Measurements from ENCODE around the gene NDUFB7. TPM values are rescaled to one million over a fixed set of nuclear protein-coding genes. Genes with fewer than 3 reads are reported as not detected.
"Not testable (repeated sequence)": the region's sequence is repeated elsewhere in the genome, so short reads cannot be mapped to it uniquely, and the experiment has no call there.

Gene NDUFB7
- total RNA-seq, 1 donor from 2014 or later = 120 TPM

DNA sequence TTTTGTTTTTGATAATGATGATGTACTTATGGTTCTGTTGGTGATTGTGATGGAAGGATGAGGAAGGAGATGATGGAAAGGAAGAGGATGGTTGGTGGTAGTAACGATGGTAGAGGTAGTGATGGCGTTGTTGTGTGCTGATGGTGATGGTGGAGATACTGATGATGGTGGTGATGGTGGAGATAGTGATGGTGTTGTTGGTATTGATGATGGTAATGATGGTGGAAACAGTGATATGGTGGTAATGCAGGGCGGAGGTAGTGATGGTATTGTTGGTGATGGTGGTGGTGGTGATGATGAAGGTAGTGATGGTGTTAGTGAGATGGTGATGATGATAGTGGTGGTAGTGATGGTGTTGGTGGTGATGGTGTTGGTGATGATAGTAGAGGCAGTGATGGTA, 23.7 kb upstream of the NDUFB7 start:
- no peak for DNase-seq (ENCODE audit: low spot score, unreplicated experiment)
- H3K27me3 Mint-ChIP-seq = no peaks in the 10 kb centered on the region
- no peak overlapping the region for H3K4me3 Mint-ChIP-seq (ENCODE audit: low read depth)
- H3K4me1 Mint-ChIP-seq (ENCODE audit: low read depth) = no peaks in the 10 kb centered on the region
- peaks cover 35% of the 10 kb centered on the region for H3K9me3 Mint-ChIP-seq (ENCODE audit: low read depth)
- TF ChIP-seq, protein P1, sequence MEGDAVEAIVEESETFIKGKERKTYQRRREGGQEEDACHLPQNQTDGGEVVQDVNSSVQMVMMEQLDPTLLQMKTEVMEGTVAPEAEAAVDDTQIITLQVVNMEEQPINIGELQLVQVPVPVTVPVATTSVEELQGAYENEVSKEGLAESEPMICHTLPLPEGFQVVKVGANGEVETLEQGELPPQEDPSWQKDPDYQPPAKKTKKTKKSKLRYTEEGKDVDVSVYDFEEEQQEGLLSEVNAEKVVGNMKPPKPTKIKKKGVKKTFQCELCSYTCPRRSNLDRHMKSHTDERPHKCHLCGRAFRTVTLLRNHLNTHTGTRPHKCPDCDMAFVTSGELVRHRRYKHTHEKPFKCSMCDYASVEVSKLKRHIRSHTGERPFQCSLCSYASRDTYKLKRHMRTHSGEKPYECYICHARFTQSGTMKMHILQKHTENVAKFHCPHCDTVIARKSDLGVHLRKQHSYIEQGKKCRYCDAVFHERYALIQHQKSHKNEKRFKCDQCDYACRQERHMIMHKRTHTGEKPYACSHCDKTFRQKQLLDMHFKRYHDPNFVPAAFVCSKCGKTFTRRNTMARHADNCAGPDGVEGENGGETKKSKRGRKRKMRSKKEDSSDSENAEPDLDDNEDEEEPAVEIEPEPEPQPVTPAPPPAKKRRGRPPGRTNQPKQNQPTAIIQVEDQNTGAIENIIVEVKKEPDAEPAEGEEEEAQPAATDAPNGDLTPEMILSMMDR (IDR thresholded peaks at IDR 0.05; ENCODE audit: unreplicated experiment) = no peak
- H3K36me3 Mint-ChIP-seq (ENCODE audit: insufficient read depth) = peaks cover 5% of the 10 kb centered on the region
- no peak overlapping the region for H3K27ac Mint-ChIP-seq

DNA sequence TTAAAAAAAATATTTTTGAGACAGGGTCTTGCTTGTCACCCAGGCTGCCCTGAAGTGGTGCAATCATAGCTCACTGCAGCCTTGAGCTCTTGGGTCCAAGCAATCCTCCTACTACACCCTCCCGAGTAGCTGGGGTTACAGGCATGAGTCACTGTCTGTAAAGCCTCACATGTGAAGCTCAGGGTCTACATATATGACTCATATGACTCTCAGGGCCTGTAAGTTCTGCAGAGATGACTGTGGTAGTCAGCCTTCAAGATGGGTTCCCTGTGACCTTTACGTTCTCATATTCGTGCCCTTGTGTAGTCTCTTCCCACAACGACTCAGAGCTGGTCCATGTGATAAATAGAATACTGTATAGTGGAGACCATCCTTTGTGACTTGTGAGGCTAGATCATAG, 17.6 kb upstream of the NDUFB7 start:
- H3K9me3 Mint-ChIP-seq (ENCODE audit: low read depth); H3K27me3 Mint-ChIP-seq; H3K4me1 Mint-ChIP-seq (ENCODE audit: low read depth); H3K36me3 Mint-ChIP-seq (ENCODE audit: insufficient read depth); H3K4me3 Mint-ChIP-seq (ENCODE audit: low read depth); H3K27ac Mint-ChIP-seq; DNase-seq (ENCODE audit: low spot score, unreplicated experiment): not testable (repeated sequence)

DNA sequence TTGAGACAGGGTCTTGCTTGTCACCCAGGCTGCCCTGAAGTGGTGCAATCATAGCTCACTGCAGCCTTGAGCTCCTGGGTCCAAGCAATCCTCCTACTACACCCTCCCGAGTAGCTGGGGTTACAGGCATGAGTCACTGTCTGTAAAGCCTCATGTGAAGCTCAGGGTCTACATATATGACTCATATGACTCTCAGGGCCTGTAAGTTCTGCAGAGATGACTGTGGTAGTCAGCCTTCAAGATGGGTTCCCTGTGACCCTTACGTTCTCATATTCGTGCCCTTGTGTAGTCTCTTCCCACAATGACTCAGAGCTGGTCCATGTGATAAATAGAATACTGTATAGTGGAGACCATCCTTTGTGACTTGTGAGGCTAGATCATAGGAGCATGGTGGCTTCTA, 13.3 kb upstream of the NDUFB7 start:
- H3K4me3 Mint-ChIP-seq (ENCODE audit: low read depth); H3K9me3 Mint-ChIP-seq (ENCODE audit: low read depth); H3K27me3 Mint-ChIP-seq; DNase-seq (ENCODE audit: low spot score, unreplicated experiment); H3K36me3 Mint-ChIP-seq (ENCODE audit: insufficient read depth); H3K27ac Mint-ChIP-seq; H3K4me1 Mint-ChIP-seq (ENCODE audit: low read depth): not testable (repeated sequence)

DNA sequence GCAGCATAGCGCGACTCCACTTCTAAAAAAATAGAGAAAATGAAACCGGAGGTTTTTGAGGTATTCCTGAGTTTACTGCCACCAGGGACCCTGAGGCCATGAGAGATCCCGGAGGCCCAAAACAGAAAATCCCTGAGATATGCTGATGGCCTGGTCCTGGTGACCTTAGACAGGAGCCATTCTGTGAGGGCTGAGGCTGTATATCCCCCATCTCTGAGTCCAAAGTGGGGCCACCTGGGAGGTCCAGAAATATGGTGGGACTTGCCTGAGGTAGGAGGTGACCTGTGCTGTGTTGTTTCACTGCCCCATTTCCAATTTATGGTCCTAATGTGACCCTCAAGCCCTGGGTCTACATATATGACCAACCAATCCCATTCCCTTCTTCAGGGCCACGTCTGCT, 12.5 kb upstream of the NDUFB7 start:
- H3K4me1 Mint-ChIP-seq (ENCODE audit: low read depth); H3K4me3 Mint-ChIP-seq (ENCODE audit: low read depth); DNase-seq (ENCODE audit: low spot score, unreplicated experiment); H3K9me3 Mint-ChIP-seq (ENCODE audit: low read depth); H3K36me3 Mint-ChIP-seq (ENCODE audit: insufficient read depth); H3K27ac Mint-ChIP-seq; H3K27me3 Mint-ChIP-seq: not testable (repeated sequence)

DNA sequence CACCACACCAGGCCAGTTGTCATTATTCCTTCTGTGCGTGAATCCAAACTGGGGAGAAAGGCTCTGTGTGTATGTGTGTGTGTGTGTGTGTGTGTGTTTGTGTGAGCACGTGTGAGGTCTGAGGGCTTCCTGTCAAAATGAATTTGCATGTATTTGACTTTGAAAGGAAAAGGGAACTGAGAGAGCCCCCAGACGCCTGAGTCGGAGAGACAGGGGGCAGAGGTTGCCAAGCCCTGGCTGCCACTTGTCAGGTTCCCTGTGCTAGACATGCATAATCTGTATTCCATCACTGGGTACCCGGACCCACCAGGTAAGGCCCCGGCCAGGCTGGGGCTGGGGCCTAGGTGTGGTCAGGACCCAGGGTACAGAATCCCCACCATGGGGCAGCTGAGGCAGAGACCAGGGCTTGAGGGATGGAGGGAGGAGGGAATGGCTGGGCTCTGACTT, 11.1 kb upstream of the NDUFB7 start, which contains the start of gene CLEC17A:
Gene CLEC17A (plus strand): TSS at position 191 of the 447 bp plus-strand sequence. CDS start 77 bp downstream, at position 268.
- Mint-ChIP-seq H3K36me3 (ENCODE audit: insufficient read depth) (no peaks in the 10 kb centered on the region), H3K4me3 (ENCODE audit: low read depth) (no peak within 1 kb of the TSS), H3K27ac (no peak within 1 kb of the TSS), H3K27me3 (no peaks in the 10 kb centered on the region), H3K4me1 (ENCODE audit: low read depth) (no peaks in the 10 kb centered on the region), H3K9me3 (ENCODE audit: low read depth) (no peaks in the 10 kb centered on the region)
- TF ChIP-seq, protein P1 (IDR thresholded peaks at IDR 0.05; ENCODE audit: unreplicated experiment) = no peak
- no peak for DNase-seq (ENCODE audit: low spot score, unreplicated experiment)

DNA sequence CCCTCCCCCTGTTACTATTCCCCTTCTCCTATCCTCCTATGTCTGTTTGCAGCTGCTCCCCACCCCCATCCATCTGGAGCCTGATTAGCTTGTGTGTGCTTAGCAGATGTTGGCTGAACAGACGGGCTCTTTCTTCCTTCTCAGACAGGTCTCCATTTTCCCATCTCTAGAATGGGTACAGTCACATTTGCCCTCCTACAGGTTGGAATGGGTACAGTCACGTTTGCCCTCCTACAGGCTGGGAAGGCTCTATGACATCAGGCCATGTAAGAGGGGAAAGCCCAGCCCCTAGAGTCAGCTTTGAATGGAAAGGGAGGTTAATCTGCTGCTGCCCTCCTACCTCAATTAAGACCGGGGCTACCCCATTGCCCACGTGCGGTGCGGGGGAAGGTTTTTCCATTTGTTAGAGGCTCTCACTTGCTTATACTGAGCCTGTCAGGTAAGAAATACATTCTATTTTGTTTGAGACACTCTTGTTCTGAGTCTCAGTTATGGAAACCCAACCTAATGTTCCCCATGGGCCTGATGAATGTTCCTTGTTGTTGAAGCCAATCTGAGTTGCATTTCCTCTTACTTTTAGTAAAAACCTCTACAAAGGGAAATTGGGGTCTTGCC, 8.9 kb upstream of the NDUFB7 start:
- Mint-ChIP-seq H3K27me3 (no peaks in the 10 kb centered on the region), H3K4me3 (ENCODE audit: low read depth) (no peak overlapping the region), H3K9me3 (ENCODE audit: low read depth) (no peaks in the 10 kb centered on the region), H3K27ac (no peak overlapping the region), H3K36me3 (ENCODE audit: insufficient read depth) (no peaks in the 10 kb centered on the region), H3K4me1 (ENCODE audit: low read depth) (no peaks in the 10 kb centered on the region)
- no peak for DNase-seq (ENCODE audit: low spot score, unreplicated experiment)
- TF ChIP-seq, protein P1 (IDR thresholded peaks at IDR 0.05; ENCODE audit: unreplicated experiment) = no peak

DNA sequence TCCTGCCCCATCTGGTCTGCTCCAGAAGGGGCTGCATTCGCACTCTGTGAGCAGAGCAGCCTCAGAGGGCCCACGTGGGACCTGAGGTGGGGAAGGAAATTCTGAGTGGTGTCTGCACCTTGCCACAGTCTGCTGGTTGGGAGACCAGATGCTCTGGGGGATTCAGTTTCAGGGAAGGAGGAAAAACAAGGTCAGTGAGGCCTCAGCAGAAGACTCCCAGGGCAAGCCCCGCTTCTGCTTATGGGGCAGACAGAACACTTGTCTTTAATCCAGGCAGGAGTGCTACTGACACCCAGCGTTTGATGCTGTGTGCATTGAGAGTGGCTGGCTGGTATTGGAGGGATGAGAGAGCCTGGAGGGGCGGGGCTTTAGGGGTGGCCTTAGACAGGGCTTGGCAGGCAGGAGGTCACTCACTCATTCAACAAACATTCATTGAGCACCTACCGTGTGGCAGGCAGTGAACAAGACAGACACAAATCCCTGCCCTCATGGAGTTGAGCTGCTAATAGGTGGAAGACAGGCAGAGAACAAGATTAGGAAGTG, 6.1 kb upstream of the NDUFB7 start:
- no peak overlapping the region for H3K27ac Mint-ChIP-seq
- no peak for DNase-seq (ENCODE audit: low spot score, unreplicated experiment)
- peaks cover 4% of the 10 kb centered on the region for H3K4me1 Mint-ChIP-seq (ENCODE audit: low read depth)
- TF ChIP-seq, protein P1 (IDR thresholded peaks at IDR 0.05; ENCODE audit: unreplicated experiment) = no peak
- H3K4me3 Mint-ChIP-seq (ENCODE audit: low read depth) = no peak overlapping the region
- no peaks in the 10 kb centered on the region for H3K9me3 Mint-ChIP-seq (ENCODE audit: low read depth)
- H3K27me3 Mint-ChIP-seq = no peaks in the 10 kb centered on the region
- H3K36me3 Mint-ChIP-seq (ENCODE audit: insufficient read depth) = no peaks in the 10 kb centered on the region
